Neural progenitor cell (in vitro differentiated cells): ENCODE data around the gene MKRN2OS. TPM values are rescaled to one million over a fixed set of nuclear protein-coding genes. Genes with fewer than 3 reads are reported as not detected.

Experiments
- DNase-seq: peaks from one replicate; pipeline ENCODE4 v3.0.0-alpha.2; 2016; ENCODE audit warnings: low spot score
- H2AFZ ChIP-seq: fragments of 200-600 bp; sonication (generic); replicated peaks from 2 replicates; pipeline ENCODE4 v1.6.1; 2016; ENCODE audit warnings: antibody characterized with exemption
- H3F3A ChIP-seq: fragments of 200-600 bp; sonication (generic); 2 replicates; pipeline ENCODE4 v1.6.1; 2016; ENCODE audit warnings: antibody characterized with exemption, low read depth
- H3K27ac ChIP-seq: fragments of 200-600 bp; sonication (generic); 2 replicates; pipeline ENCODE4 v1.5.1; 2016; ENCODE audit warnings: mild to moderate bottlenecking
- H3K27me3 ChIP-seq: fragments of 200-600 bp; sonication (generic); 2 replicates; pipeline ENCODE4 v1.6.1; 2016; ENCODE audit warnings: mild to moderate bottlenecking, moderate library complexity
- H3K36me3 ChIP-seq: fragments of 200-600 bp; sonication (generic); 2 replicates; pipeline ENCODE4 v1.5.1; 2016
- H3K4me1 ChIP-seq: fragments of 200-600 bp; sonication (generic); 2 replicates; pipeline ENCODE4 v1.6.1; 2016; ENCODE audit warnings: mixed run types
- H3K4me2 ChIP-seq: fragments of 200-600 bp; sonication (generic); 2 replicates; pipeline ENCODE4 v1.6.1; 2016
- H3K4me3 ChIP-seq: fragments of 200-600 bp; sonication (generic); 2 replicates; pipeline ENCODE4 v1.5.1; 2016
- H3K79me2 ChIP-seq: fragments of 200-600 bp; sonication (generic); 2 replicates; pipeline ENCODE4 v1.6.1; 2016; ENCODE audit warnings: low read depth
- H3K9ac ChIP-seq: fragments of 200-600 bp; sonication (generic); 2 replicates; pipeline ENCODE4 v1.6.1; 2016
- H3K9me3 ChIP-seq: fragments of 200-600 bp; sonication (generic); 2 replicates; pipeline ENCODE4 v1.5.1; 2016; ENCODE audit warnings: low read depth
- H4K20me1 ChIP-seq: fragments of 200-600 bp; sonication (generic); 2 replicates; pipeline ENCODE4 v1.6.1; 2016; ENCODE audit warnings: low read depth
- H3K27ac Mint-ChIP-seq: 3 replicates; pipeline ENCODE4 v1.8.0; 2021; ENCODE audit warnings: mixed read lengths
- H3K27me3 Mint-ChIP-seq: 2 replicates; pipeline ENCODE4 v1.8.0; 2022; ENCODE audit warnings: low read depth, mild to moderate bottlenecking, inconsistent platforms, moderate library complexity, mixed read lengths; ENCODE audit not compliant: insufficient read depth
- H3K36me3 Mint-ChIP-seq: 3 replicates; pipeline ENCODE4 v1.8.0; 2021; ENCODE audit warnings: mixed read lengths
- H3K4me1 Mint-ChIP-seq: 3 replicates; pipeline ENCODE4 v1.8.0; 2021; ENCODE audit warnings: mixed read lengths
- H3K4me3 Mint-ChIP-seq: 3 replicates; pipeline ENCODE4 v1.8.0; 2021; ENCODE audit warnings: mild to moderate bottlenecking, moderate library complexity, mixed read lengths
- H3K9me3 Mint-ChIP-seq: 3 replicates; pipeline ENCODE4 v1.8.0; 2020; ENCODE audit warnings: mixed read lengths
- CTCF ChIP-seq: fragments of 200-600 bp; sonication (generic); IDR thresholded peaks from 2 replicates; pipeline ENCODE4 v1.5.1; 2017; ENCODE audit warnings: antibody characterized with exemption, mild to moderate bottlenecking
- EZH2 ChIP-seq: fragments of 200-600 bp; sonication (generic); IDR thresholded peaks from 2 replicates; pipeline ENCODE4 v1.6.1; 2017; ENCODE audit warnings: antibody characterized with exemption, mild to moderate bottlenecking, moderate library complexity
- EZH2phosphoT487 ChIP-seq: fragments of 200-600 bp; sonication (generic); IDR thresholded peaks from 2 replicates; pipeline ENCODE4 v1.6.1; 2017; ENCODE audit warnings: antibody characterized with exemption
- total RNA-seq: library from RNA; depleted of rRNA; stranded (reverse); fragments of >200 nt; gene quantifications from 2 replicates; pipeline ENCODE4 v1.2.3, GENCODE V29; 2015; ENCODE audit warnings: low replicate concordance

Gene MKRN2OS
- total RNA-seq, 1 donor from 2014 or later, result not detected

- Histone ChIP-seq H3K27ac (no peak overlapping the region), H3K9ac (no peak overlapping the region), H4K20me1 (peaks cover 40% of the 10 kb centered on the region), H3K4me2 (peak overlapping the region; percentile 93), H2AFZ (peak overlapping the region; percentile 94), H3K4me3 (peak overlapping the region; percentile 70), H3K4me1 (peaks cover 12% of the 10 kb centered on the region), H3K27me3 (peaks cover 11% of the 10 kb centered on the region), H3F3A (peaks cover 3% of the 10 kb centered on the region), H3K9me3 (no peaks in the 10 kb centered on the region), H3K79me2 (peaks cover 44% of the 10 kb centered on the region), H3K36me3 (no peaks in the 10 kb centered on the region)
- H3K27ac Mint-ChIP-seq, result peak overlapping the region; percentile 34
- no peaks in the 10 kb centered on the region for H3K9me3 Mint-ChIP-seq
- peaks cover 26% of the 10 kb centered on the region for H3K4me1 Mint-ChIP-seq
- TF ChIP-seq EZH2phosphoT487, result no peak
- TF ChIP-seq EZH2, result no peak
- no peak for TF ChIP-seq CTCF
- H3K27me3 Mint-ChIP-seq, result no peaks in the 10 kb centered on the region
- peak overlapping the region; percentile 86 for H3K4me3 Mint-ChIP-seq
- no peaks in the 10 kb centered on the region for H3K36me3 Mint-ChIP-seq
- DNase-seq, result no peak
These were observed 11.0 kb upstream of the MKRN2OS start for GRCh38 chr3:12556314-12556689.

GRCh38 chr3:12553921-12554391, 8.7 kb upstream of the MKRN2OS start:
- Histone ChIP-seq H3K4me3 (peak overlapping the region; percentile 31), H3K36me3 (no peaks in the 10 kb centered on the region), H3K4me1 (peaks cover 12% of the 10 kb centered on the region), H3K9ac (no peak overlapping the region), H3K4me2 (peak overlapping the region; percentile 57), H3K79me2 (peaks cover 20% of the 10 kb centered on the region), H3F3A (peaks cover 3% of the 10 kb centered on the region), H3K9me3 (no peaks in the 10 kb centered on the region), H4K20me1 (peaks cover 18% of the 10 kb centered on the region), H2AFZ (peak overlapping the region; percentile 86), H3K27me3 (peaks cover 21% of the 10 kb centered on the region), H3K27ac (no peak overlapping the region)
- Mint-ChIP-seq H3K9me3 (no peaks in the 10 kb centered on the region), H3K27ac (no peak overlapping the region), H3K4me1 (peaks cover 15% of the 10 kb centered on the region), H3K36me3 (no peaks in the 10 kb centered on the region), H3K4me3 (no peak overlapping the region), H3K27me3 (no peaks in the 10 kb centered on the region)
- TF ChIP-seq CTCF (no peak), EZH2phosphoT487 (no peak), EZH2 (no peak)
- DNase-seq, result peak; percentile 24

- DNase-seq, result no peak
- H3K4me3 Mint-ChIP-seq, result no peak overlapping the region
- Histone ChIP-seq H3F3A (no peaks in the 10 kb centered on the region), H3K36me3 (no peaks in the 10 kb centered on the region), H2AFZ (no peak overlapping the region), H3K4me2 (no peak overlapping the region), H3K4me1 (peaks cover 5% of the 10 kb centered on the region), H3K9ac (no peak overlapping the region), H4K20me1 (no peaks in the 10 kb centered on the region), H3K27me3 (peaks cover 21% of the 10 kb centered on the region), H3K4me3 (no peak overlapping the region), H3K9me3 (no peaks in the 10 kb centered on the region), H3K27ac (no peak overlapping the region), H3K79me2 (no peaks in the 10 kb centered on the region)
- H3K9me3 Mint-ChIP-seq, result no peaks in the 10 kb centered on the region
- no peak overlapping the region for H3K27ac Mint-ChIP-seq
- peaks cover 5% of the 10 kb centered on the region for H3K4me1 Mint-ChIP-seq
- TF ChIP-seq EZH2phosphoT487, result no peak
- no peak for TF ChIP-seq CTCF
- H3K27me3 Mint-ChIP-seq, result no peaks in the 10 kb centered on the region
- H3K36me3 Mint-ChIP-seq, result no peaks in the 10 kb centered on the region
These were observed 4.9 kb upstream of the MKRN2OS start for GRCh38 chr3:12549971-12550760.
